ENCODE measurements around the gene LRRC70. TPM values are rescaled to one million over a fixed set of nuclear protein-coding genes. Genes with fewer than 3 reads are reported as not detected.

Gene LRRC70, protein sequence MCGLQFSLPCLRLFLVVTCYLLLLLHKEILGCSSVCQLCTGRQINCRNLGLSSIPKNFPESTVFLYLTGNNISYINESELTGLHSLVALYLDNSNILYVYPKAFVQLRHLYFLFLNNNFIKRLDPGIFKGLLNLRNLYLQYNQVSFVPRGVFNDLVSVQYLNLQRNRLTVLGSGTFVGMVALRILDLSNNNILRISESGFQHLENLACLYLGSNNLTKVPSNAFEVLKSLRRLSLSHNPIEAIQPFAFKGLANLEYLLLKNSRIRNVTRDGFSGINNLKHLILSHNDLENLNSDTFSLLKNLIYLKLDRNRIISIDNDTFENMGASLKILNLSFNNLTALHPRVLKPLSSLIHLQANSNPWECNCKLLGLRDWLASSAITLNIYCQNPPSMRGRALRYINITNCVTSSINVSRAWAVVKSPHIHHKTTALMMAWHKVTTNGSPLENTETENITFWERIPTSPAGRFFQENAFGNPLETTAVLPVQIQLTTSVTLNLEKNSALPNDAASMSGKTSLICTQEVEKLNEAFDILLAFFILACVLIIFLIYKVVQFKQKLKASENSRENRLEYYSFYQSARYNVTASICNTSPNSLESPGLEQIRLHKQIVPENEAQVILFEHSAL
- 1 to 10 TPM in 2 of 4 donors, under 1 TPM in 2; 0.49 to 3.6 (median 1.3) TPM for total RNA-seq

DNA sequence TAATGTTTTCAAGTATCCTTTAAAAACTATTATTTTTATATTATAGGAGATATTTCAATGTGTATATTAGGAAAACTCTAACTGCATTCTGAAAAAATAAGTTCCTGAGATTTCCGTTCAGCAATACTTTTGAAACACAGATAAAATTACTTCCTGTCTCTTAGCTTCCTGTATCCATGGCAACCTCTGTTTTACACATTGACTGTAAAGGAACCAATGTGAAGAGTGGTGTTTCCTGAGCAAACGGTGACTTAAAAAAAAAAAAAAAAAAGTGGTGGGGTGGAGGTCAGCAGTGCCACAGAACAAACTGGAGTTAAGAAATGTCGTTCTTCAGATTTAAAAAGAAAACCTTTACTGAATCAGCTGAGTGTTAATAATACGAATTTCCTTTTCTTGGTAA lies at the start of gene LRRC70:
LRRC70 (plus strand) TSS at position 280 of the 400 bp plus-strand sequence. CDS start 620 bp downstream, outside the sequence.
- Histone ChIP-seq H3K4me3 (peak within 1 kb of the TSS in 3 of 4 donors; percentile 10 to 35 (median 25)), H3K27ac (peak within 1 kb of the TSS in 3 of 4 donors; percentile 6 to 51 (median 49)), H3K4me1 (no peaks in the 10 kb centered on the region), H3K27me3 (no peaks in the 10 kb centered on the region), H3K9me3 (no peaks in the 10 kb centered on the region), H3K36me3 (peaks cover 0 to 9% (median 0%) of the 10 kb centered on the region in 3 donors)
- DNase-seq = no peak
- TF ChIP-seq, protein P1, sequence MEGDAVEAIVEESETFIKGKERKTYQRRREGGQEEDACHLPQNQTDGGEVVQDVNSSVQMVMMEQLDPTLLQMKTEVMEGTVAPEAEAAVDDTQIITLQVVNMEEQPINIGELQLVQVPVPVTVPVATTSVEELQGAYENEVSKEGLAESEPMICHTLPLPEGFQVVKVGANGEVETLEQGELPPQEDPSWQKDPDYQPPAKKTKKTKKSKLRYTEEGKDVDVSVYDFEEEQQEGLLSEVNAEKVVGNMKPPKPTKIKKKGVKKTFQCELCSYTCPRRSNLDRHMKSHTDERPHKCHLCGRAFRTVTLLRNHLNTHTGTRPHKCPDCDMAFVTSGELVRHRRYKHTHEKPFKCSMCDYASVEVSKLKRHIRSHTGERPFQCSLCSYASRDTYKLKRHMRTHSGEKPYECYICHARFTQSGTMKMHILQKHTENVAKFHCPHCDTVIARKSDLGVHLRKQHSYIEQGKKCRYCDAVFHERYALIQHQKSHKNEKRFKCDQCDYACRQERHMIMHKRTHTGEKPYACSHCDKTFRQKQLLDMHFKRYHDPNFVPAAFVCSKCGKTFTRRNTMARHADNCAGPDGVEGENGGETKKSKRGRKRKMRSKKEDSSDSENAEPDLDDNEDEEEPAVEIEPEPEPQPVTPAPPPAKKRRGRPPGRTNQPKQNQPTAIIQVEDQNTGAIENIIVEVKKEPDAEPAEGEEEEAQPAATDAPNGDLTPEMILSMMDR (IDR thresholded peaks at IDR 0.05) = no peak
- TF ChIP-seq POLR2A (IDR thresholded peaks at IDR 0.05) = no peak
- intact Hi-C loops (cut with DNase I) = no loop called here
- 51 to 52% methylated on average over 4 of the region's 4 CpGs for WGBS, 2 donors

DNA sequence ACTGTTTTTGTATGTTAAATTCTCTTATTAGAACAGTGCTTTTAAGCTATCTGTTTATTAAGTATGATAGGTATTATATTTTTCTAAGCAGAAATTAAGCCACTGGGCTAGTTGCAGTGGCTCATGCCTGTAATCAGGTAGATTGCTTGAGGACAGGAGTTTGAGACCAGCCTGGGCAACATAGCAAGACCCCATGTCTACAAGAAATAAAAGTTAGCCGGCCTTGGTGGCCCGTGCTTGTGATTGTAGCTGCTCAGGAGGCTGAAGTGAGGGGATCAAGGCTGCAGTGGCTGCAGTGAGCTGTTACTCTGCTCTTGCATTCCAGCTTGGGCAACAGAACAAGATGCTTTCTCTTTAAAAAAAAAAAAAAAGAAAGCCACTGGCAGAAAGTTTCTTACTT lies 45.0 kb upstream of the LRRC70 start:
- H3K9me3 ChIP-seq = no peaks in the 10 kb centered on the region
- TF ChIP-seq, protein P1 (IDR thresholded peaks at IDR 0.05) = no peak
- no peak for TF ChIP-seq POLR2A (IDR thresholded peaks at IDR 0.05)
- no peak for DNase-seq
- intact Hi-C loops (cut with DNase I) = no loop called here
- H3K4me1 ChIP-seq = no peaks in the 10 kb centered on the region
- peaks cover 0 to 30% (median 0%) of the 10 kb centered on the region in 3 donors for H3K36me3 ChIP-seq
- no peak overlapping the region for H3K4me3 ChIP-seq
- H3K27ac ChIP-seq = no peak overlapping the region
- no peaks in the 10 kb centered on the region for H3K27me3 ChIP-seq
- WGBS, 2 donors = 92 to 94% methylated on average over 2 of the region's 2 CpGs

DNA sequence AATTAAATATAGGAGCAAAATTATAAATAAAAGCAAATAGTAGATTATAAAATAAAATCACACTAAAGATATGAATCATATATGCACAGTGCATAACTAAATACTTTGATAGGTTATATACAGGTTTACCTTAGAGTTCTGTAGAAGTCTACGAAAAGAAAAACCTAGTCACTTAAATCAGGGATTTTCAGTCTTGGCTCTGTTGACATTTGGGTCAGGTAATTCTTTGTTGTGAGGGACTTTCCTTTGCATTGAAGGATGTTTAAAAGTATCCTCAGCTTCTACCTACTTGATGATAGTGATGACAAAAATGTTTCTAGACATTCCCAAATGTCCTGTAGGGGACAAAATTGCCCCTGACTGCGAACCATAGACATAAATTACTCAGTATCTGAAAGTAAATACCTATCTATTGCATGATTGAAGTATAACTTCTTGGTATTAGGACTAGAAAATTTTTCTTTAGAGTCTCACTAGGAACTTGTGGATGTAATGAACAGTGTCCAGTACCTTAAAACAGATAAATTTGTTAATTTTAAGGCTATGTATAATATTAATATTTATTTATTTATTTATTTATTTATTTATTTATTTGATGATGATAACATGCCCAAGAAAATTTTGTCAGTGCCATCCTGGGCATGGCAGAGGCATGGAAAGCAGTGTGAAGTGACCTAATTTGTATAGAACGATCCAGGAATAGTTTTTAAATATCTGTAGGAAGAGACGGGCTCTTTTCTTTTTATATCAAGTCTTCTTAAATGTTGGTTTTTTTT lies 44.0 kb upstream of the LRRC70 start:
- H3K9me3 ChIP-seq = no peaks in the 10 kb centered on the region
- H3K27me3 ChIP-seq = no peaks in the 10 kb centered on the region
- no peak overlapping the region for H3K4me3 ChIP-seq
- no peak for DNase-seq
- H3K4me1 ChIP-seq = no peaks in the 10 kb centered on the region
- WGBS, 2 donors = 48 to 49% methylated on average over 4 of the region's 4 CpGs
- no peak overlapping the region for H3K27ac ChIP-seq
- peaks cover 0 to 40% (median 0%) of the 10 kb centered on the region in 3 donors for H3K36me3 ChIP-seq
- TF ChIP-seq POLR2A (IDR thresholded peaks at IDR 0.05) = no peak
- TF ChIP-seq, protein P1 (IDR thresholded peaks at IDR 0.05) = no peak
- intact Hi-C loops (cut with DNase I) = no loop called here

DNA sequence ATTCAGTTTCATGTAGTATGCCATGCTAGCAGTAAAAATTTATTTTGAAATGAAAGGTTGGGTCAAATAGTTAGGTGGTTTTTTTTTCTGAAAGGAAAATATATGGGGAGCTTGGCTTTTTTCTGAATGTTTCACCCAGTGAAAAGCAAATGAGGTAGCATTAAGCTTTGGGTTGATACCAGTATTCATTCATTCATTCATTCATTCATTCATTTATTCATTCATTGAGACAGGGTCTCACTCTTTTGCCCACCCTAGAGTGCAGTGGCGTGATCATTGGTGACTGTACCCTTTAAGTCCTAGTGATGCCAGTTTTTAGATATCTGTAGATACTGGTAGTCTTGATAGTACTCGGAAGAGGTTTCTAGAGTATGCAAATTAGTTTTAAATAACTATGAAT lies 42.4 kb upstream of the LRRC70 start:
- 95 to 100% methylated on average over 2 of the region's 2 CpGs for WGBS, 2 donors
- no peak overlapping the region for H3K4me3 ChIP-seq

More for the DNA sequence above, 42.4 kb upstream of the LRRC70 start:
- intact Hi-C loops (cut with DNase I) = no loop called here
- TF ChIP-seq, protein P1 (IDR thresholded peaks at IDR 0.05) = no peak
- no peak for TF ChIP-seq POLR2A (IDR thresholded peaks at IDR 0.05)
- Histone ChIP-seq H3K4me1 (no peaks in the 10 kb centered on the region), H3K27me3 (no peaks in the 10 kb centered on the region), H3K27ac (no peak overlapping the region), H3K36me3 (peaks cover 0 to 37% (median 0%) of the 10 kb centered on the region in 3 donors), H3K9me3 (no peaks in the 10 kb centered on the region)
- DNase-seq = no peak

Measured in esophagus squamous epithelium (tissue), 5 donors.